Measurements from ENCODE around the gene GNAS. TPM values are rescaled to one million over a fixed set of nuclear protein-coding genes. Genes with fewer than 3 reads are reported as not detected.

GNAS gene
- total and polyA plus RNA-seq, 10 of the 15 experiments (the other 5 are each of a cell fraction or from before 2014, with no cell fraction given): 209 to 950 (median 394) TPM

- TF ChIP-seq MEF2A (IDR thresholded peaks at IDR 0.05; ENCODE audit: insufficient read depth, low read depth, low read length): no peak
- TF ChIP-seq SMARCA5 (IDR thresholded peaks at IDR 0.05): peak; percentile 59; the same call in 1 of the 2 replicates
- TF ChIP-seq TBL1XR1 (IDR thresholded peaks at IDR 0.05; ENCODE audit: low read depth, low read length): no peak
- no peak for TF ChIP-seq USF1 (IDR thresholded peaks at IDR 0.05; ENCODE audit: borderline replicate concordance, extremely low read length, insufficient read depth, low read depth, low read length)
- no peak for TF ChIP-seq BCL3 (IDR thresholded peaks at IDR 0.05; ENCODE audit: borderline replicate concordance, insufficient read depth, low read depth, low read length, poor library complexity, severe bottlenecking)
- TF ChIP-seq ZBTB11 (CRISPR knock-in tag; IDR thresholded peaks at IDR 0.05): no peak
- TF ChIP-seq ATF3 (IDR thresholded peaks at IDR 0.05; ENCODE audit: borderline replicate concordance, extremely low read depth, low read depth, low read length): peak; percentile 46; the same call in 1 of the 2 replicates
- peak; percentile 95 for TF ChIP-seq ZSCAN29 (IDR thresholded peaks at IDR 0.05)
- TF ChIP-seq ATF7 (IDR thresholded peaks at IDR 0.05; ENCODE audit: low read depth): no peak
- TF ChIP-seq NRF1 (conservative IDR thresholded peaks at IDR 0.05; ENCODE audit: low read depth, low read length): no peak
- peak; percentile 78; the same call in 1 of the 2 replicates for TF ChIP-seq JUND (IDR thresholded peaks at IDR 0.05; ENCODE audit: low read depth, low read length)
- no peak for TF ChIP-seq ZNF274 (IDR thresholded peaks at IDR 0.05; ENCODE audit: insufficient read depth, insufficient read length)
- TF ChIP-seq ZBTB40 (IDR thresholded peaks at IDR 0.05; ENCODE audit: borderline replicate concordance): no peak
- no peak for TF ChIP-seq CEBPZ (IDR thresholded peaks at IDR 0.05; ENCODE audit: low read depth, low read length)
These were observed 36.2 kb downstream of the GNAS start (continued) for GRCh38 chr20:58888521-58889333.
